Fibroblast of skin of abdomen (primary cell): ENCODE results near the gene GRPEL1.
"Not testable (repeated sequence)": the region's sequence is repeated elsewhere in the genome, so short reads cannot be mapped to it uniquely, and the experiment has no call there.

Source experiments
- DNase-seq: peaks from one replicate; pipeline ENCODE4 v3.0.0-alpha.2; 2013

The GRPEL1 gene

GRCh38 chr4:7089213-7089986, 21.5 kb upstream of the GRPEL1 start:
- DNase-seq: no peak

GRCh38 chr4:7087036-7087435, 19.2 kb upstream of the GRPEL1 start:
- DNase-seq: no peak

GRCh38 chr4:7086384-7086783, 18.5 kb upstream of the GRPEL1 start:
- no peak for DNase-seq

- DNase-seq: not testable (repeated sequence)
Observed at GRCh38 chr4:7084564-7084961, 16.7 kb upstream of the GRPEL1 start.

GRCh38 chr4:7083597-7084563, 16.0 kb upstream of the GRPEL1 start:
- no peak for DNase-seq

- not testable (repeated sequence) for DNase-seq
Observed at GRCh38 chr4:7079909-7080308, 12.0 kb upstream of the GRPEL1 start.

GRCh38 chr4:7079483-7079882, 11.6 kb upstream of the GRPEL1 start:
- DNase-seq: not testable (repeated sequence)

- DNase-seq: no peak
Observed at GRCh38 chr4:7078025-7078424, 10.2 kb upstream of the GRPEL1 start.

- no peak for DNase-seq
Observed at GRCh38 chr4:7077371-7077770, 9.5 kb upstream of the GRPEL1 start.

GRCh38 chr4:7076696-7077082, 8.8 kb upstream of the GRPEL1 start:
- DNase-seq: no peak

GRCh38 chr4:7075962-7076695, 8.3 kb upstream of the GRPEL1 start:
- DNase-seq: peak; percentile 13

- DNase-seq: no peak
Observed at GRCh38 chr4:7074426-7074825, 6.6 kb upstream of the GRPEL1 start.

GRCh38 chr4:7073526-7074390, 5.9 kb upstream of the GRPEL1 start:
- peak; percentile 44 for DNase-seq

GRCh38 chr4:7073059-7073458, 5.2 kb upstream of the GRPEL1 start:
- DNase-seq: no peak

GRCh38 chr4:7070729-7071511, 3.1 kb upstream of the GRPEL1 start:
- peak; percentile 50 for DNase-seq

- DNase-seq: no peak
Observed at GRCh38 chr4:7068883-7069282, 1.0 kb upstream of the GRPEL1 start.

- DNase-seq: no peak
Observed at GRCh38 chr4:7068279-7068842, 497 bp upstream of the GRPEL1 start.

- DNase-seq: no peak
Observed at GRCh38 chr4:7067126-7067451, 775 bp downstream of the GRPEL1 start.

GRCh38 chr4:7066493-7066892, 1.4 kb downstream of the GRPEL1 start:
- no peak for DNase-seq

- no peak for DNase-seq
Observed at GRCh38 chr4:7066006-7066405, 1.9 kb downstream of the GRPEL1 start.

- no peak for DNase-seq
Observed at GRCh38 chr4:7063362-7063761, 4.5 kb downstream of the GRPEL1 start.
